ENCODE data around the gene MAST2.

GRCh38 chr1:46067652-46068051 lies 264.2 kb downstream of the MAST2 start:
- TF ChIP-seq CTCF (IDR thresholded peaks at IDR 0.05), result no peak
- no peak for TF ChIP-seq POLR2AphosphoS5 (IDR thresholded peaks at IDR 0.05; ENCODE audit: low read depth, low read length)
- no peak for TF ChIP-seq REST (IDR thresholded peaks at IDR 0.05; ENCODE audit: insufficient read depth in 1 of 2, low read depth in 2 of 2, low read length in 1 of 2)
- no peak for TF ChIP-seq SIN3A (IDR thresholded peaks at IDR 0.05; ENCODE audit: borderline replicate concordance, insufficient read depth, low read depth, low read length)
- TF ChIP-seq TCF7L2 (IDR thresholded peaks at IDR 0.05; ENCODE audit: low read depth, low read length), result no peak
